Renal cortical epithelial cell (primary cell): ENCODE results near the gene FNDC5. TPM values are rescaled to one million over a fixed set of nuclear protein-coding genes. Genes with fewer than 3 reads are reported as not detected.

Experiments used
- DNase-seq: peaks from one replicate; pipeline ENCODE4 v3.0.0-alpha.2; 2011; ENCODE audit warnings: low read depth
- total RNA-seq: library from RNA; depleted of rRNA; stranded (reverse); fragments of >200 nt; gene quantifications from 2 replicates; pipeline ENCODE4 v1.2.3, GENCODE V29; 2014

Gene FNDC5
- total RNA-seq, 1 donor from 2014 or later: 0.70 TPM

GRCh38 chr1:32813941-32814739 lies 56.6 kb downstream of the FNDC5 start:
- DNase-seq: peak; percentile 56

Other genes with a start within 250 kb of the FNDC5 start
- 50.9 and 51.1 TPM in 2 replicates for gene ZBTB8OS, start 220.4 kb downstream of the FNDC5 start, total RNA-seq
- 163 and 253 TPM in 2 replicates for gene RBBP4, start 219.7 kb downstream of the FNDC5 start, total RNA-seq
- gene SYNC, start 168.1 kb downstream of the FNDC5 start, total RNA-seq: 53.7 and 68.7 TPM in 2 replicates
- gene YARS1, start 53.6 kb downstream of the FNDC5 start, total RNA-seq: 94.7 and 105 TPM in 2 replicates
- 44.8 and 62.9 TPM in 2 replicates for gene S100PBP, start 53.3 kb downstream of the FNDC5 start, total RNA-seq
- 0.05 TPM in 1 of 2 replicates, not detected in the other for gene HPCA, start 15.6 kb upstream of the FNDC5 start, total RNA-seq
- 111 and 122 TPM in 2 replicates for gene TMEM54, start 30.5 kb upstream of the FNDC5 start, total RNA-seq
- 21.0 and 23.4 TPM in 2 replicates for gene RNF19B, start 93.9 kb upstream of the FNDC5 start, total RNA-seq
- gene AK2, start 166.0 kb upstream of the FNDC5 start, total RNA-seq: 196 and 272 TPM in 2 replicates
- gene AZIN2, start 210.2 kb upstream of the FNDC5 start, total RNA-seq: 3.5 and 5.1 TPM in 2 replicates